Esophagus muscularis mucosa (tissue), 3 donors: ENCODE data around the gene VBP1.

ENCODE experiments used
- CTCF ChIP-seq, 3 experiments: fragments of 200-600 bp in 2 of 3; fragments of 450-650 bp in 1 of 3; sonication (generic) in 2 of 3; IDR thresholded peaks; one replicate each; pipeline ENCODE4 v1.5.1; 2017 to 2019; ENCODE audit warnings: antibody characterized with exemption in 3 of 3, mild to moderate bottlenecking in 2 of 3, moderate library complexity in 1 of 3
- POLR2AphosphoS5 ChIP-seq, 2 donors: sonication (generic); formaldehyde crosslinking; IDR thresholded peaks; one replicate each; pipeline ENCODE4 v1.6.1; 2017; ENCODE audit warnings: antibody characterized with exemption in 2 of 2

- TF ChIP-seq CTCF (IDR thresholded peaks at IDR 0.05) (no peak), POLR2AphosphoS5 (IDR thresholded peaks at IDR 0.05) (no peak)
These were observed 47.8 kb downstream of the VBP1 start, which contains the start of gene RAB39B for GRCh38 chrX:155263854-155264628.
